GM21737 (cell line): Measurements from ENCODE around the gene PRKCH.

Experiments
- ATAC-seq: cut with Tn5 transposase; IDR thresholded peaks from one replicate; pipeline ENCODE4 v1.9.1; 2021; ENCODE audit warnings: mild to moderate bottlenecking, moderate library complexity; ENCODE audit not compliant: unreplicated experiment

PRKCH gene

GRCh38 chr14:61560323-61560722 lies 238.9 kb downstream of the PRKCH start:
- no peak for ATAC-seq

GRCh38 chr14:61561104-61561503 lies 239.7 kb downstream of the PRKCH start:
- ATAC-seq = no peak

- ATAC-seq = no peak
These were observed 240.4 kb downstream of the PRKCH start for GRCh38 chr14:61561657-61562276.

DNA sequence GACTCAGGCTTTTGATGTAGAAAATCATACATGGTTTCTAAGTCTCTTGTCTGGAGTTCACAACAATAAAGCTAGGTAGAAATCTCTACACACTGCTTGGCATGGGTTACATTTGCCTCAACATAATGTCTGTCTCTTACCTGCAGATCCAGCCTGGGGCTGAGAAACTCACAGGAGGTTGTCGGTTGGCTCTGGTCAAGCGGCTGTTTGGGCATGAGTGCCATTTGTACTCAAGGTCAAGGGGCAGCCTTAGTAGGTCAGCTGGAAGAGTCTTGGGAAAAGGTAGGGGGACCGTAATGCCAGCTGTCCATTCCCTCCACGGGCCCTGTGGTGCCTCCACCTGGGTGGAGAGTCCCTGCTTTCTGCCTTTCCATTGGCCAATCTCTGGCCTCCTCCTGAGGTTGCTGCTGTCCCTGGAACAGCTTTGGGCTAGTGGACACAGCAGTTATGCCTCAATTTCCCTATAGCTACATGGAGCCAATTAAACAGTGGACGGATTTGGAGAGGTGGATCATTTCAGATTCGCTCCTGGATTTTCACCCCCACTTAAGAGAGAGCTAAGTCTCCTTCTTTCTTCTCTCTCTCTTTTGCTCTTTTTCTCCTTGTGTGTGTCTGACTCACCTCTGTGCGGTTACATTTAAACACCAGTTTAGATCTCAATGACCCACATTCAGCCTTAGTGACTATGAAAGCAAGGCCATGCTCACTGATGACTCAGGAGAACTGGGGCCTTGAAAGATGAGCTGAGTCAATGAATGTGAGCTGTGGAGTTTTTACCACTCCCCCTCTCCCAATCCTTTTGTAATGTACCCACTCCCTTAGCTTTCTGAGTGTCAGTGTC lies 241.2 kb downstream of the PRKCH start:
- ATAC-seq = no peak

- no peak for ATAC-seq
These were observed 241.8 kb downstream of the PRKCH start for GRCh38 chr14:61563162-61563511.

DNA sequence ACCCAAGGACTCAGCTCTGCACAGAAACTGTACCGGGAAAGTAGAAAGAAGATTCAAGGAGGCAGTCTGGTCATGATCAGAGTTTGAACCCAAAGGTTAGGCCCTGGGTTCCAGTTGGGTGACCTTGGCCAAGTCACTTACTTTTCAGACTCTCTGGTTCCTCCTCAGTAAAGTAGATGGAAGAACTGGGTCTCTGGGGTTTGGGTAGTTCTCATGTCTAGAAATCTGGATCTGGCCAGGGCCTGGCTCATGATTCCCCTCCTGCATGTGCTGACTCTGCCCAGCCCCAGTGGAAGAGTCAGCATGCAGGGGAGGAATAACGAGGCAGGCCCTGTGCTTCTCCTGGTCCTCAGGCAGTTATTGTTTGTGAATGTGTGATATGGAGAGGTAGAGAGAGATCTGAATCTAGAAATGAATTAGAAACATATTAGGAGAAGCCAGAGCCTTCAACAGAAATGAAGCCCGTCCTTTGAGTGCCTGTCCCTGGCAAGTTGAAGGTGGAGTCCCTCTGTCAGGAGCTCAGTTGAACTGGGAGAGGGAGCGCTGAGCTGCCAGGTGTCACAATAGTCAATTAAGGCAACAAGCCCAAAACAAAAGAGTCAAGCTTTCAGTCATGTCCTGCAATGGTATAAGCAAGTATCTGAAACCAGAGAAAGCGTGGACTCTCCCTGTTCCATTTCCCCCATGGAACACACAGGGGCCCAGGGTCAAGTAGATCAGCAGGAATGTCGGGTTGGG lies 242.7 kb downstream of the PRKCH start:
- ATAC-seq = no peak

- no peak for ATAC-seq
These were observed 243.3 kb downstream of the PRKCH start for GRCh38 chr14:61564618-61565091.

- no peak for ATAC-seq
These were observed 243.8 kb downstream of the PRKCH start for GRCh38 chr14:61565181-61565580.

GRCh38 chr14:61565836-61566536 lies 244.6 kb downstream of the PRKCH start:
- no peak for ATAC-seq

- ATAC-seq = no peak
These were observed 245.3 kb downstream of the PRKCH start for GRCh38 chr14:61566537-61567225.

DNA sequence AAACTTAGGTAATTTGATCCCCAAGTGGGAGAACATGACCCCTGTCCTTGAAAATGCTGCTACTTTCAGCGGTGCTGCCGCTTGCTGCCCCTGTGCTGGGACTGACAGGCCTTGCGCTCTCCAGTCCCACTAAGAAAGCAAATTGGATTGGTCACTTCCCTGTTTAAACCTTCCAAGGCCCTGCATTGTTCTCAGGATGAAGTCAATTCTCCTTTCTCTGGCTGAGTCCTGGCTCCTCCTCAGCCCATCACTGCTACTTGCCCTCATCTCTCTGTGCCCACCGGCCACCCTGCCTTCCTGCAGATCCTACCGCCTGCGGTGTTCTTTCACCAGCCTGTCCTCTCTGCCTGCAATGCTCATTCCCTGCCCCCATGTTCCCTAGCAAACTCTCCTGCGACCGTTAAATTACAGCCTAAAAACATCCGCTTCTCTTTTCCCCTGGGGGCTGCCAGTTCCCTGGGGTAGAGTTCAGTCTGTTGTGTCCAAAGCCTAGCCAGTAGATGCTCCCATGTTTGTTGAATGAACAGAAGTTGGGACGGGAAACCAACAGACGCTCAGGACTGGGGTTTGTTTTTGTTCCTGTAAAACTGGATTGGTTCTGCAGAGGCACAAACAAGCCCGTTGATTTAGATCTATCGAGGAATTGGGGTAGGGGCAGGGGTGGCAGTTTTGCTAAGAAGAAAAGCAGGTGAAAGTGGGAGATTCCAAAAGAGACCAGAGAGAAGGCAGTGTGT lies 246.6 kb downstream of the PRKCH start:
- ATAC-seq = peak; percentile 6

DNA sequence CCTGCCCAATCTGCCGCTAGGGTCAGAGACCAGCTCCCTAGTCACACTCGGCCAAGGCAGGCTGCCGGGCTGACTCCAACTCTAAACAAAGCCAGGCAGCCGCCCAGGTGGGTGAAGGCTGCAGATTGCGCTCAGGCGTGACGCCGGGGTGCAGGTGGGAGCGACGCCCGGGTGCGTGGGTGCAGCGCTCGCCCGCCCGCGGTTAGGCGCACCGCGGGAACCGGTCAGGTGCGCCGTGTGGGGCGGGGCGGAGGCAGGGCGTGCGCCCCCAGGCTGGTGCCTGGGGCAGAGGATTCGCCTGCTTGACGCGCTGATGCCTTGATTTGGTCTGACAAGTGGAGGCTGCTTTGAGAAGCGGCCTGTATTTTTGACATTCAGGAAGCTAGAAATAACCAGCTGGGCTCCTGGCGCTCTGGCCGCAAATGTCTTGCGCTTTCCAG lies 247.2 kb downstream of the PRKCH start:
- peak; percentile 86 for ATAC-seq

DNA sequence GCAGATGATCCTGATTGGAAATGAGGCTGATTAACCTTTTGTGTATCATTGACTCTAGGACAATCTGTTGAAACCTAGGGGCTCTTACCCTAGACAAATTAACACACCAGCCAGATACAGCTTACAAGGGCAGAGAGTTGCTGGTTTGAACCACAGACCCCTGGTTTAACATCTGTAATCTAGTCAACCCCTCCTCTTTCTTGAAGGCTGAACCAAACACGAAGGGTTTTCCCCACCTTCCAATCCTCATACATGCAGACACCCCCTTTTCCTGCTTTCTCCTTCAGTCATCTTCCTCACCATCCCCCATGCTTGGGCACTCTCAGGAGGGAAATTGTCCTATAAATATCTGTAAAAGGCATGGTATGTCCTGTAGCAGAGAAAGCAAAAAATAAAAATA lies 247.9 kb downstream of the PRKCH start:
- ATAC-seq = no peak

DNA sequence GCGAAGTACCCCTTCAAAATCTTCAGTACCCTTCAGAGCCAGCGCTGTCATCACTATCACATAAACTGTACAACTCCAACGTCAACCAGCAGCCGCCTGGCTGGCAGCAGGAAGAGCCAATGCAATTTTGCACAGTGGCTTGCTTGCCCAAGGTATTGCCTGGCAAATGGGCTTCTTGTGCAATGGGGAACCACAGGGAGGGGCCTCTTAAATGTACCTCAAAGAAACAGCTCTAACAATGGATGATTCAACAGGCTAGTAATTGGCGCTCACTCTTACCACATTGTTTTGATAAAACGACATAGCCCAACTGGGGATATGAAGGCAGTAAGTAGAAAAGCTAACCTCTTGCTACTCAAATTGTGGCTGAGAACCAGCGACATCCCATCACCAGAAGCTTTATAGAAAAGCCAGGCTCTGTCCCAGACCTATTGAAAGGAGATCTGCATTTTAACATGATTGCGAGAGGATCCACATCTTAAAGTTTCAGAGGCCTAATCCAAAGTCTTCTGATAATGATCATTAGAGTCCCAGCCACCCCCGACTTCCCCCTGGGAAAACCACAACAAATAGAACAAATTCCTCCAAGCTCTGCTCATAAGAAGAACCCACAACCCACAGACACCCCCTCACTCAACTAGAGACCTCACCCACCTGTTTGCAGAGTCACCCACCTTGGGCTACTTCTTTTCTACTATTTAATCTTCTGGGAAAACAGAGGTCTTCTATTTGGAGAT lies 248.6 kb downstream of the PRKCH start:
- no peak for ATAC-seq

GRCh38 chr14:61570549-61571290 lies 249.3 kb downstream of the PRKCH start:
- no peak for ATAC-seq

DNA sequence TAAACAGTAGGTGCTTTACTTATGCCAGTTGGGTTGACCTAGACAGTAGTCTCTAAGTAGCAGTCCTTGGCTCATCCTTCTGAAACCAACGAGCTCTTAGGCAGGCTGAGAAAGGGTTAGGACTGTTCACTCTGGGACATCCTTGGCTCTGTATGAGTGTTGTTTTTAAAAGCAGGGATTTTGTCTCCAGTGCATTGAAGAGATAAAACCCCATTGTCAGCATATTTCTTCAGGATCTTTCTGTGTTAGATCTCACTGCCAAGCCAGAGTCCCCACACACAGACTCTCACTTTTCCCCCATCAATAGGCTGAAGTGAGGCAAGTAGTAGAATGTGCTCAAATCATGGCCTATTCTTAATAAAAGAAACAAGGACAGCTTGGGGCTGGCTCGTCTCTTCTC lies 250.5 kb downstream of the PRKCH start:
- ATAC-seq = no peak

- no peak for ATAC-seq
These were observed 251.9 kb downstream of the PRKCH start for GRCh38 chr14:61573321-61573720.

- no peak for ATAC-seq
These were observed 252.6 kb downstream of the PRKCH start for GRCh38 chr14:61573748-61574513.
